Measurements from ENCODE around the gene ANO7. TPM values are rescaled to one million over a fixed set of nuclear protein-coding genes. Genes with fewer than 3 reads are reported as not detected.

ANO7 gene
- total RNA-seq, 1 donor from 2014 or later, result 3.3 TPM

DNA sequence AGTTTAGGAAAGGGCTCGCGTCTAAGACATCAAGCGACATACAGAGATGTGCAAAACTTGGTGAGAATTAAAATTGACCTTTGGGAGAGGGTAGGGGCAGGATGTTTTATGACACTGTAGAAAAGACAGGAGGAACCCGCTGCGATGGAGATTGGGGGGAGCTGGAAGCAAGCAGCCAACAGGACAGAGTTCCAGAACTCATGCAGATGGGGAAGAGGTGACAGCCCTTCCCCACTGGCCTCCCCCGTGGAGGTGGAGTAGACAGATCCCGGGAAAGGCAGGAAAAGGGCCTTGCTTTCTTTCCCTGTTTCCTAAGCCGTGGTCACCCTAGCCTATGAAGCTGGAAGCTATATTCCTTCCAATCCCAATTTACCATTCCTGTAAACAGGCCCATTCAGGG, 39.1 kb downstream of the ANO7 start:
- TF ChIP-seq, protein P1, sequence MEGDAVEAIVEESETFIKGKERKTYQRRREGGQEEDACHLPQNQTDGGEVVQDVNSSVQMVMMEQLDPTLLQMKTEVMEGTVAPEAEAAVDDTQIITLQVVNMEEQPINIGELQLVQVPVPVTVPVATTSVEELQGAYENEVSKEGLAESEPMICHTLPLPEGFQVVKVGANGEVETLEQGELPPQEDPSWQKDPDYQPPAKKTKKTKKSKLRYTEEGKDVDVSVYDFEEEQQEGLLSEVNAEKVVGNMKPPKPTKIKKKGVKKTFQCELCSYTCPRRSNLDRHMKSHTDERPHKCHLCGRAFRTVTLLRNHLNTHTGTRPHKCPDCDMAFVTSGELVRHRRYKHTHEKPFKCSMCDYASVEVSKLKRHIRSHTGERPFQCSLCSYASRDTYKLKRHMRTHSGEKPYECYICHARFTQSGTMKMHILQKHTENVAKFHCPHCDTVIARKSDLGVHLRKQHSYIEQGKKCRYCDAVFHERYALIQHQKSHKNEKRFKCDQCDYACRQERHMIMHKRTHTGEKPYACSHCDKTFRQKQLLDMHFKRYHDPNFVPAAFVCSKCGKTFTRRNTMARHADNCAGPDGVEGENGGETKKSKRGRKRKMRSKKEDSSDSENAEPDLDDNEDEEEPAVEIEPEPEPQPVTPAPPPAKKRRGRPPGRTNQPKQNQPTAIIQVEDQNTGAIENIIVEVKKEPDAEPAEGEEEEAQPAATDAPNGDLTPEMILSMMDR (conservative IDR thresholded peaks at IDR 0.05), result no peak
- peaks cover 18% of the 10 kb centered on the region for H3K36me3 Mint-ChIP-seq
- DNase-seq (ENCODE audit: extremely low spot score, unreplicated experiment), result no peak
- H3K4me3 Mint-ChIP-seq, result no peak overlapping the region
- no peaks in the 10 kb centered on the region for H3K9me3 Mint-ChIP-seq
- no peaks in the 10 kb centered on the region for H3K27me3 Mint-ChIP-seq
- peak overlapping the region; percentile 41 for H3K27ac Mint-ChIP-seq
- H3K4me1 Mint-ChIP-seq (ENCODE audit: unreplicated experiment), result peaks cover 9% of the 10 kb centered on the region

DNA sequence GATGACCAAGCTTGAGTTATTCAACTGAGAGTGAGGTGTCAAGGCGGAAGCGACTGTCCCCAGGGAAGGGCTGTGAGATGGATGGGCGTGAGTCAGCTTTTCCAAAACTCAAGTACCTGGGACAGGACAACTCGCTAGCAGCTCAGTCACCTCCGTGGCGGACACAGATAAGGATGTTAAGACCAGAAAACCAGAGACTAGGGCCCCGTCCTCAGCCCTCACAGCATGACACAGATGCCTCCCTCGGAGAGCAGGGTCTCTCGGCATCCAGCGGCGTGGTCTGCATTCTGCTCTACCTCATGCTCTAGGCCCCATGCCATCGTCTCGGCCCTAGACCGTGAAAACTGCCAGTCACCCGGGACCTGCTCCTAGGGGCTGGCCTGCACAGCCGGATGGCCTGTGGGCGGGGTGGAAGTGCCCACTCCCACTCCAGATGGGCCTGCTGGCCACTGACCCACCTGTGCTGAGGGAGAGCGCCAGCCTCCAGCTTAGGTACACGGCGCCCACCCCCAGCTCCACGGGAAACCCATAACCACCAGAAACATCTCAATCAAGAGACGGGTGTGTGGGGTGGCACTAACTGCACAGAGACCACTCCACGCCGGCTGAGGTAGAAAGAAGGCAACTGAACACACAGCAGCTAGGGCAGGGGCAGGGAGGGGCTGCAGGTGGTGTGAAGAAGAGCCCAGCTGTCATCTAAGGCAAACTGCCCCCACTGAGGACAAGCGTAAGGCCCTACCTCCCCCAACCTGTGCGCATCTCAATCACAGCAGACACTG, 39.8 kb downstream of the ANO7 start:
- Mint-ChIP-seq H3K36me3 (peaks cover 20% of the 10 kb centered on the region), H3K27ac (peak overlapping the region; percentile 41), H3K4me3 (no peak overlapping the region), H3K9me3 (no peaks in the 10 kb centered on the region), H3K27me3 (no peaks in the 10 kb centered on the region), H3K4me1 (ENCODE audit: unreplicated experiment) (peaks cover 9% of the 10 kb centered on the region)
- DNase-seq (ENCODE audit: extremely low spot score, unreplicated experiment), result no peak
- TF ChIP-seq, protein P1 (conservative IDR thresholded peaks at IDR 0.05), result no peak

DNA sequence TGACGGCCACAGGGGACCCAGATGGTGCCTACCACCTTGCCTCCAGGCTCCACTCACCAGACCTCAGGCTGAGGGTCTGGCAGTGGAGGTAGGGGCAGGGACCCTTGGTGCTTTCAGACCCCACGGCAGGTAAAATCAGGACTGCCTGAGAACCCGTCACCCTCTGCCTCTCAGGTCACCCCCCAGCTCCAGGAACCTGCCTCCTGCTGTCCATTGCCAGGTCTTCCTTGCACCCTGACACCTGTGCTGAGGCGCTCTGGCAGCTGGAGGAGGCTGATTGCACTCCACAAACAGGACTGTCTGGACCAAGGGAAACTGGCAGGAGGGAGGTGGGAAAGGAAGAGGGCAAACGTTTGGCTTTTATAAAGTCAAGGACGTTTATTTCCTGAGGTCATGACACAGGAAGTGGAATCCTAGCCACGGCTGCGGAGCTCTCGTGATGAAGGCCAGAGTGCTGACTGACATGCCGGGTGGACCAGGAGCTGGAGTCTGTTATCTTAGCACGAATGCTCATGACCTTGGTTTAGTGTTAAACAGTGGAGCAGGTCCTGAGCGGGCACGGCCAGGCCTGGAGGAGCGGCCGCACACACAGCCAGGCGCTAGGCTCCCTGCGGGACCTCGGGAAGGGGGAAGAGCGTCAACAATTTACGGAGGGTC, 40.5 kb downstream of the ANO7 start:
- H3K27ac Mint-ChIP-seq, result no peak overlapping the region
- TF ChIP-seq, protein P1 (conservative IDR thresholded peaks at IDR 0.05), result no peak
- H3K27me3 Mint-ChIP-seq, result no peaks in the 10 kb centered on the region
- peaks cover 9% of the 10 kb centered on the region for H3K4me1 Mint-ChIP-seq (ENCODE audit: unreplicated experiment)
- H3K9me3 Mint-ChIP-seq, result no peaks in the 10 kb centered on the region
- H3K36me3 Mint-ChIP-seq, result peaks cover 24% of the 10 kb centered on the region
- DNase-seq (ENCODE audit: extremely low spot score, unreplicated experiment), result no peak
- no peak overlapping the region for H3K4me3 Mint-ChIP-seq

DNA sequence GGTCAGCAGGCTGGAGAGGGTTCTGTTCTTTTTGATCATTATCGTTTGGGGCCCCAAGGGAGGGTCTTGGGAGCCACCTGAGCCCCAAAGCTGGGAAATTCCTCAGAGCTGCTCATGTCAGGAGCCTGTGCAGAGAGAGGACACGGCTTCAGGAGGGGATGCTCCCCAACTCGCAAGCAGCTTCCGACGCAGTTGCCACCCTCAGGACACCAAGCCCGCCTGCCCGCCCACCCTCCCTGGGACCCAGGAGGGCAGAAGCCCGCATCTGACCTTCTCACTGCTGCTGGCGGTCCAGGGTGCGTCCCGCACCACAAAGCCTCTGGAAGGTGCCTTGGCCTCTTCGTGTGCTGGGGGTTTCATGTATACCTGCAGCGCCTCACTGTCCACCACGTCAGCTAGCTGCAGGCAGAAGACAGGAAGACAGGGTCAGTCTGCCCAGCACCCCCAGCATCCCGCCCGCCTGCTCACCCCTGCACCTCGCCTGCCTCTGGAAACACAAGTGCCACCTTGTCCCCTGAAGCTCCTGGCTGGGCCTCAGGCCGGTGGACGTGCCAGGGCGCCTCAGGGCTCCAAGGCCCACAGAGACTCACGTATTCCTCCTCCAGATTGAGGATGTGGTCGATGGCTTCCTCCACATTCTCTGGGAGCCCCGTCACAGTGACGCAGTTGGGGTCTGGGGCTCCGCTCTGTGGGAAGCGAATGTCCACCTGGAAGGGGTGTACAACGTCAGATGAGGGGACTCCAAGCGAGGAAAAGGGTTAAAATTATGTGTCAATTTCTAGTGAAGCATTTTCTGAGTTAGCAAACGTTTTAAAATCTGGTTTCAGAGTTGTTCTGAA, 41.3 kb downstream of the ANO7 start:
- DNase-seq (ENCODE audit: extremely low spot score, unreplicated experiment), result no peak
- Mint-ChIP-seq H3K27ac (no peak overlapping the region), H3K27me3 (no peaks in the 10 kb centered on the region), H3K4me3 (no peak overlapping the region), H3K9me3 (no peaks in the 10 kb centered on the region), H3K4me1 (ENCODE audit: unreplicated experiment) (peaks cover 4% of the 10 kb centered on the region), H3K36me3 (peaks cover 25% of the 10 kb centered on the region)
- TF ChIP-seq, protein P1 (conservative IDR thresholded peaks at IDR 0.05), result no peak

DNA sequence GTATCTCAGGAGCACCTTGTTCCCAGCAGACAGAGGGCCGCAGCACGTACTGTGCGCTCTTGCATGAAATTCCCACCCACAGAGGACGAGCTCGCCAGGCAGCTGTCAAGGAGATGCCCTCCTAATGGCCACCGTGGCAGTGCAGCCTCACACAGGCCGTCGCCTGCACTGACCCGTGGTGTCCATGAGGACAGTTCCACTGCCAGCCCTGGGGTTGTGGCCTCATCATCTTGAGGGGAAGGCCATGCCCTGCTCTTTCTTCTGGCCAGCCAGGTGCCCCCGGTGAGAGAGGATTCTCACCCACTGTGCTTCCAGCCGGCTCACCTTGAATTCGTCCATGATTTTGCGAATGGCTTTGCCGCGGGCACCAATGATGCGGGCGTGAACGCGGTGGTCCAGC, 42.0 kb downstream of the ANO7 start:
- TF ChIP-seq, protein P1 (conservative IDR thresholded peaks at IDR 0.05), result no peak
- Mint-ChIP-seq H3K27ac (no peak overlapping the region), H3K4me1 (ENCODE audit: unreplicated experiment) (no peaks in the 10 kb centered on the region), H3K36me3 (peaks cover 30% of the 10 kb centered on the region), H3K4me3 (no peak overlapping the region), H3K9me3 (no peaks in the 10 kb centered on the region), H3K27me3 (no peaks in the 10 kb centered on the region)
- no peak for DNase-seq (ENCODE audit: extremely low spot score, unreplicated experiment)

Measured in type B pancreatic cell (in vitro differentiated cells).